Stimulated activated naive B cell treated with anti-CD40 and anti-IgM and Interleukin-4, amounts not matched to agents 10 μg/mL and 1 μg/mL and 100 μg/mL, for 72 hours (primary cell): Measurements from ENCODE around the gene GRID2.

Source experiments
- ATAC-seq, 2 donors: fragments of 150-1000 bp; cut with Tn5 transposase; replicated peaks; 2 replicates each; pipeline ENCODE4 v1.10.0; 2021; ENCODE audit warnings: moderate library complexity in 1 of 2
- DNase-seq: peaks from one replicate; pipeline ENCODE4 v3.0.0; 2021
- H3K27ac Mint-ChIP-seq: one replicate; pipeline ENCODE4 v1.8.0; 2022; ENCODE audit warnings: mild to moderate bottlenecking, mixed read lengths
- H3K27me3 Mint-ChIP-seq, 2 donors: one replicate each; pipeline ENCODE4 v1.8.0; 2022; ENCODE audit warnings: mixed read lengths in 2 of 2
- H3K36me3 Mint-ChIP-seq, 2 donors: one replicate each; pipeline ENCODE4 v1.8.0; 2022; ENCODE audit warnings: mixed read lengths in 2 of 2, mild to moderate bottlenecking in 1 of 2
- H3K4me1 Mint-ChIP-seq, 2 donors: one replicate each; pipeline ENCODE4 v1.8.0; 2022; ENCODE audit warnings: mixed read lengths in 2 of 2, mild to moderate bottlenecking in 1 of 2
- H3K4me3 Mint-ChIP-seq, 2 donors: one replicate each; pipeline ENCODE4 v1.8.0; 2022; ENCODE audit warnings: mild to moderate bottlenecking in 2 of 2, mixed read lengths in 2 of 2, moderate library complexity in 1 of 2
- H3K9me3 Mint-ChIP-seq, 2 donors: one replicate each; pipeline ENCODE4 v1.8.0; 2022; ENCODE audit warnings: mixed read lengths in 2 of 2, mild to moderate bottlenecking in 1 of 2

Gene GRID2

GRCh38 chr4:92678292-92678691, 374.5 kb downstream of the GRID2 start:
- ATAC-seq, result no peak
- H3K27me3 Mint-ChIP-seq, result no peaks in the 10 kb centered on the region
- no peak overlapping the region for H3K27ac Mint-ChIP-seq
- H3K4me3 Mint-ChIP-seq, result no peak overlapping the region
- H3K9me3 Mint-ChIP-seq, result peaks cover 0 to 5% of the 10 kb centered on the region in 2 donors
- no peaks in the 10 kb centered on the region for H3K36me3 Mint-ChIP-seq
- DNase-seq, result no peak
- H3K4me1 Mint-ChIP-seq, result no peaks in the 10 kb centered on the region

- Mint-ChIP-seq H3K9me3 (peaks cover 0 to 5% of the 10 kb centered on the region in 2 donors), H3K27ac (no peak overlapping the region), H3K27me3 (no peaks in the 10 kb centered on the region), H3K4me1 (no peaks in the 10 kb centered on the region), H3K4me3 (no peak overlapping the region), H3K36me3 (no peaks in the 10 kb centered on the region)
- ATAC-seq (no peak), DNase-seq (no peak)
Measured at GRCh38 chr4:92679149-92679548, 375.4 kb downstream of the GRID2 start.

- no peak overlapping the region for H3K27ac Mint-ChIP-seq
- ATAC-seq (no peak), DNase-seq (no peak)
- H3K27me3 Mint-ChIP-seq, result no peaks in the 10 kb centered on the region
- H3K4me3 Mint-ChIP-seq, result no peak overlapping the region
- no peaks in the 10 kb centered on the region for H3K4me1 Mint-ChIP-seq
- peaks cover 6 to 9% of the 10 kb centered on the region in 2 donors for H3K9me3 Mint-ChIP-seq
- no peaks in the 10 kb centered on the region for H3K36me3 Mint-ChIP-seq
Measured at GRCh38 chr4:92714640-92715039, 410.9 kb downstream of the GRID2 start.

GRCh38 chr4:92733231-92733630, 429.5 kb downstream of the GRID2 start:
- ATAC-seq, result no peak
- H3K36me3 Mint-ChIP-seq, result no peaks in the 10 kb centered on the region
- H3K4me1 Mint-ChIP-seq, result no peaks in the 10 kb centered on the region
- DNase-seq, result no peak
- no peaks in the 10 kb centered on the region for H3K9me3 Mint-ChIP-seq
- no peak overlapping the region for H3K4me3 Mint-ChIP-seq
- no peaks in the 10 kb centered on the region for H3K27me3 Mint-ChIP-seq
- H3K27ac Mint-ChIP-seq, result no peak overlapping the region

GRCh38 chr4:92735025-92735665, 431.4 kb downstream of the GRID2 start:
- no peaks in the 10 kb centered on the region for H3K9me3 Mint-ChIP-seq
- no peak overlapping the region for H3K4me3 Mint-ChIP-seq
- DNase-seq, result no peak
- no peaks in the 10 kb centered on the region for H3K36me3 Mint-ChIP-seq
- no peaks in the 10 kb centered on the region for H3K4me1 Mint-ChIP-seq
- no peaks in the 10 kb centered on the region for H3K27me3 Mint-ChIP-seq
- no peak overlapping the region for H3K27ac Mint-ChIP-seq
- no peak for ATAC-seq

GRCh38 chr4:92760433-92760832, 456.7 kb downstream of the GRID2 start:
- DNase-seq, result no peak
- no peaks in the 10 kb centered on the region for H3K36me3 Mint-ChIP-seq
- ATAC-seq, result no peak
- H3K27me3 Mint-ChIP-seq, result no peaks in the 10 kb centered on the region
- H3K4me1 Mint-ChIP-seq, result no peaks in the 10 kb centered on the region
- peaks cover 3 to 10% of the 10 kb centered on the region in 2 donors for H3K9me3 Mint-ChIP-seq
- H3K27ac Mint-ChIP-seq, result no peak overlapping the region
- H3K4me3 Mint-ChIP-seq, result no peak overlapping the region

- Mint-ChIP-seq H3K9me3 (peaks cover 2 to 3% of the 10 kb centered on the region in 2 donors), H3K27ac (no peak overlapping the region), H3K4me3 (no peak overlapping the region), H3K36me3 (no peaks in the 10 kb centered on the region), H3K27me3 (no peaks in the 10 kb centered on the region), H3K4me1 (no peaks in the 10 kb centered on the region)
- no peak for DNase-seq
- no peak for ATAC-seq
Measured at GRCh38 chr4:92776080-92776479, 472.3 kb downstream of the GRID2 start.

- Mint-ChIP-seq H3K27ac (no peak overlapping the region), H3K4me1 (no peaks in the 10 kb centered on the region), H3K9me3 (peaks cover 0 to 2% of the 10 kb centered on the region in 2 donors), H3K36me3 (no peaks in the 10 kb centered on the region), H3K27me3 (no peaks in the 10 kb centered on the region), H3K4me3 (no peak overlapping the region)
- no peak for DNase-seq
- no peak for ATAC-seq
Measured at GRCh38 chr4:92789741-92790140, 486.0 kb downstream of the GRID2 start.

GRCh38 chr4:92791871-92792440, 488.2 kb downstream of the GRID2 start:
- no peak for ATAC-seq
- H3K9me3 Mint-ChIP-seq, result peaks cover 0 to 2% of the 10 kb centered on the region in 2 donors
- DNase-seq, result no peak
- no peaks in the 10 kb centered on the region for H3K36me3 Mint-ChIP-seq
- H3K4me1 Mint-ChIP-seq, result no peaks in the 10 kb centered on the region
- no peak overlapping the region for H3K4me3 Mint-ChIP-seq
- no peaks in the 10 kb centered on the region for H3K27me3 Mint-ChIP-seq
- no peak overlapping the region for H3K27ac Mint-ChIP-seq

GRCh38 chr4:92809381-92809780, 505.6 kb downstream of the GRID2 start:
- ATAC-seq, result no peak
- H3K9me3 Mint-ChIP-seq, result no peaks in the 10 kb centered on the region
- H3K36me3 Mint-ChIP-seq, result no peaks in the 10 kb centered on the region
- DNase-seq, result no peak
- H3K4me1 Mint-ChIP-seq, result no peaks in the 10 kb centered on the region
- no peak overlapping the region for H3K27ac Mint-ChIP-seq
- no peak overlapping the region for H3K4me3 Mint-ChIP-seq
- H3K27me3 Mint-ChIP-seq, result no peaks in the 10 kb centered on the region

- DNase-seq, result no peak
- Mint-ChIP-seq H3K4me3 (no peak overlapping the region), H3K9me3 (no peaks in the 10 kb centered on the region), H3K27ac (no peak overlapping the region), H3K36me3 (no peaks in the 10 kb centered on the region), H3K27me3 (no peaks in the 10 kb centered on the region), H3K4me1 (no peaks in the 10 kb centered on the region)
- no peak for ATAC-seq
Measured at GRCh38 chr4:92812652-92813051, 508.9 kb downstream of the GRID2 start.

- H3K27me3 Mint-ChIP-seq, result no peaks in the 10 kb centered on the region
- H3K9me3 Mint-ChIP-seq, result no peaks in the 10 kb centered on the region
- H3K27ac Mint-ChIP-seq, result no peak overlapping the region
- no peaks in the 10 kb centered on the region for H3K4me1 Mint-ChIP-seq
- DNase-seq, result no peak
- ATAC-seq, result no peak
- H3K4me3 Mint-ChIP-seq, result no peak overlapping the region
- no peaks in the 10 kb centered on the region for H3K36me3 Mint-ChIP-seq
Measured at GRCh38 chr4:92814677-92815076, 510.9 kb downstream of the GRID2 start.

- no peaks in the 10 kb centered on the region for H3K36me3 Mint-ChIP-seq
- H3K27me3 Mint-ChIP-seq, result no peaks in the 10 kb centered on the region
- H3K9me3 Mint-ChIP-seq, result no peaks in the 10 kb centered on the region
- H3K4me3 Mint-ChIP-seq, result no peak overlapping the region
- H3K4me1 Mint-ChIP-seq, result no peaks in the 10 kb centered on the region
- ATAC-seq (no peak), DNase-seq (no peak)
- no peak overlapping the region for H3K27ac Mint-ChIP-seq
Measured at GRCh38 chr4:92825256-92825655, 521.5 kb downstream of the GRID2 start.

GRCh38 chr4:92825791-92826190, 522.0 kb downstream of the GRID2 start:
- Mint-ChIP-seq H3K27me3 (no peaks in the 10 kb centered on the region), H3K36me3 (no peaks in the 10 kb centered on the region), H3K9me3 (no peaks in the 10 kb centered on the region), H3K4me3 (no peak overlapping the region), H3K27ac (no peak overlapping the region), H3K4me1 (no peaks in the 10 kb centered on the region)
- ATAC-seq (no peak), DNase-seq (no peak)

GRCh38 chr4:92830771-92831170, 527.0 kb downstream of the GRID2 start:
- Mint-ChIP-seq H3K36me3 (no peaks in the 10 kb centered on the region), H3K9me3 (peaks cover 0 to 8% of the 10 kb centered on the region in 2 donors), H3K4me3 (no peak overlapping the region), H3K4me1 (no peaks in the 10 kb centered on the region), H3K27me3 (no peaks in the 10 kb centered on the region), H3K27ac (no peak overlapping the region)
- ATAC-seq (no peak), DNase-seq (no peak)
